Anterior cingulate cortex (tissue), 58 donors: ENCODE measurements around the gene B4GALT2.

ENCODE experiments used
- DNase-seq, 58 donors: peaks; one replicate each; lab custom pipeline; 2025; lab: John Stamatoyannopoulos, UW

B4GALT2 gene

GRCh38 chr1:43996733-43997115, 17.7 kb downstream of the B4GALT2 start:
- DNase-seq = no peak

- DNase-seq = no peak
Measured at GRCh38 chr1:43997295-43997999, 18.4 kb downstream of the B4GALT2 start.

- DNase-seq = no peak
Measured at GRCh38 chr1:43998000-43998378, 19.0 kb downstream of the B4GALT2 start.

GRCh38 chr1:43999455-43999854, 20.4 kb downstream of the B4GALT2 start:
- DNase-seq = peak in 2 of 58 donors; percentile 18

- DNase-seq = no peak
Measured at GRCh38 chr1:44000122-44000665, 21.2 kb downstream of the B4GALT2 start.

- DNase-seq = no peak
Measured at GRCh38 chr1:44002165-44002564, 23.2 kb downstream of the B4GALT2 start.

- DNase-seq = no peak
Measured at GRCh38 chr1:44002606-44003157, 23.7 kb downstream of the B4GALT2 start.

- DNase-seq = no peak
Measured at GRCh38 chr1:44008259-44008658, 29.2 kb downstream of the B4GALT2 start.

- peak in 55 of 58 donors; percentile 21 to 91 (median 79) for DNase-seq
Measured at GRCh38 chr1:44010935-44011471, 32.0 kb downstream of the B4GALT2 start.

- peak in 1 of 58 donors; percentile 22 for DNase-seq
Measured at GRCh38 chr1:44012404-44012803, 33.4 kb downstream of the B4GALT2 start.

- peak in 18 of 58 donors; percentile 21 to 71 (median 50) for DNase-seq
Measured at GRCh38 chr1:44012941-44013609, 34.1 kb downstream of the B4GALT2 start.

- DNase-seq = peak in 12 of 58 donors; percentile 15 to 55 (median 40)
Measured at GRCh38 chr1:44013949-44014348, 34.9 kb downstream of the B4GALT2 start.

GRCh38 chr1:44014365-44015104, 35.5 kb downstream of the B4GALT2 start:
- peak in 4 of 58 donors; percentile 39 to 55 (median 43) for DNase-seq

- peak in 7 of 58 donors; percentile 12 to 37 (median 26) for DNase-seq
Measured at GRCh38 chr1:44015206-44015605, 36.2 kb downstream of the B4GALT2 start.

GRCh38 chr1:44016041-44016889, 37.3 kb downstream of the B4GALT2 start:
- peak in 21 of 58 donors; percentile 21 to 67 (median 46) for DNase-seq

GRCh38 chr1:44016890-44017400, 37.9 kb downstream of the B4GALT2 start:
- DNase-seq = peak in 12 of 58 donors; percentile 19 to 67 (median 52)

GRCh38 chr1:44019466-44019948, 40.5 kb downstream of the B4GALT2 start:
- DNase-seq = peak in 52 of 58 donors; percentile 14 to 87 (median 64)

GRCh38 chr1:44020464-44020863, 41.5 kb downstream of the B4GALT2 start:
- no peak for DNase-seq

- DNase-seq = peak in 9 of 58 donors; percentile 12 to 54 (median 26)
Measured at GRCh38 chr1:44021156-44021555, 42.1 kb downstream of the B4GALT2 start.
